HG02870 (cell line): ENCODE measurements around the gene NAV3.

Source experiments
- ATAC-seq: cut with Tn5 transposase; IDR thresholded peaks from one replicate; pipeline ENCODE4 v1.9.1; 2021; ENCODE audit warnings: mild to moderate bottlenecking, moderate library complexity; ENCODE audit not compliant: unreplicated experiment

Gene NAV3

GRCh38 chr12:78037707-78038106, 207.0 kb downstream of the NAV3 start:
- no peak for ATAC-seq

DNA sequence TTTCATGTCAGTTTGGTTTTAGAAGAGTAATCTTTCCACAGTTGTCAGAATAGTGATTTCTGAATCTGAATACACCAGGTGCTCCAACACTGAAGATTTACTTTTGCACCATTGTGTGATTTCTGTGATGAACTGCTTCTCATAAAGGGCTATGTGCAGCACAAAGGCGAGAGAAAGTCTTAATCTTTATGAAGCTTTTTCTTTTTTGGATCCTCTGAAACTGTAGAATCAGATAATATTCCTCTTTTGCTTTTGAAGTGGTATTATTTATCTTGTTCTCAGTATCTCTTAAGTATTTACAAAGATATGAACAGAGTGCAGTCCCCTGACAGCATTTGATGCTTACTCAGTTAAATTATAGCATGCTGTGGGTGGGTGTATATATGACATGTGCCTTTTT, 207.8 kb downstream of the NAV3 start:
- no peak for ATAC-seq

DNA sequence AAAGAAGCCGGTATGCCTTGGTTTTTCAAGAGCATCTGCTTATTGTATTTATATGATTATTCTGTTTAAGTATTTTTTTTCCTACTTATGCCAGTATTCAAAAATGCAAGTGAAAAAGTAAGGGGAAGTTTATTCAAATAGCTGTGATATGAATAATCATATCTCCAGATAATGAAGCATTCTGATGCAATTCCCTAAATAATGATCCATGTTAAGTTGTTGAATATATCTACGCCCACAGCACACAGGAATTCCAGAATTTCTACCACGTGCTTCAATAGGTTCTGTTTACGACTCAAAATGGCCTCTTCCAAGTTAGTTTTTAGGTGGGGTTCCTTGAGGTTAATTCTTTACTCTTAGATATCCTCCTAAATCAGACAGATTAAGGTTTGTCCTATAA, 208.3 kb downstream of the NAV3 start:
- no peak for ATAC-seq

- no peak for ATAC-seq
Observed at GRCh38 chr12:78040111-78040510, 209.4 kb downstream of the NAV3 start.

DNA sequence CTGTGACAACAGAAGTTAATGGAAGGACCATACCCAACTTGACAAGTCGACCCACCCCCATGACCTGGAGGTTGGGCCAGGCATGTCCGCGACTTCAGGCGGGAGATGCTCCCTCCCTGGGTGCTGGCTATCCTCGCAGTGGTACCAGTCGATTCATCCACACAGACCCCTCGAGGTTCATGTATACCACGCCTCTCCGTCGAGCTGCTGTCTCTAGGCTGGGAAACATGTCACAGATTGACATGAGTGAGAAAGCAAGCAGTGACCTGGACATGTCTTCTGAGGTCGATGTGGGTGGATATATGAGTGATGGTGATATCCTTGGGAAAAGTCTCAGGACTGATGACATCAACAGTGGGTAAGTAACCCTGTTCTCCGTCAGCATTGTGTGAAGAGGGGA, 220.1 kb downstream of the NAV3 start:
- ATAC-seq, result no peak

GRCh38 chr12:78055545-78055944, 224.9 kb downstream of the NAV3 start:
- ATAC-seq, result no peak

DNA sequence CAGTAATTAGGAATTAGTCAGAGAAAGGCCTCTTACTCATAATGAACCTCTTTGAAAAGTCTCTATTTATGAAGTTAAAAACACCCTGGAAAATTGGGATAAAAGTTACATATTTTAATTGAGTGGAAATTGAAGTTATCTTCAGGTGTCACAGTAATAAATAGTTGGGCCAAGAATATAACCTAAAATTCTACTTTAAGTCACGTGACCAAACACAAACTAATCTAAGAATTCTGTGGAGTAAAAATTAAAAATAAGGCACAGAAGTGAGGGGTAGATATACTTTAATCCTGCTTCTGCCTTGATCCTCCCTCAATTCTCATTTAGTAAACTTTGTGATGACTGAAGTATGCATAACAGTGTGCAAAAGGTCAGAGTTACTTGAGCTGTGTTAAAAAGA, 226.4 kb downstream of the NAV3 start:
- ATAC-seq, result no peak

DNA sequence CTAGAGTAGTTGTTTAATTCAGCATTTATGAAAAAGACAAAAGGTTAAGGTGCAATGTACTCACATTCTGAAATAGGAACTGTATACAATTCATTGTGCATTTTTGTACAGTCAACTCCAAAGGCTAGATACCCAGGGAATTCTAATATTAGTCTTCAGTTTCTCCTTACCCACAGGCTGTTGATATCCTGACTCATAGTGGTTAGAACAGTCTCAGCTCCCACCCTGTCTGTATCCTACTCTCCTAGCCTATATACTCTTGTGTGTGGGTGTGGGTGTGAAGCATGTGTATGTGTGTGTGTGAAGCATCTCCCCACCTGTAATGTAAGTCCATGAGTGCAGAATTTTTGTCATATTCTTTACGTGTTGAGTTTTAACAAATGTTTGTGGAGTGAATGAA, 229.5 kb downstream of the NAV3 start:
- no peak for ATAC-seq

- no peak for ATAC-seq
Observed at GRCh38 chr12:78062786-78063185, 232.1 kb downstream of the NAV3 start.

- ATAC-seq, result no peak
Observed at GRCh38 chr12:78081590-78082314, 251.1 kb downstream of the NAV3 start.

- ATAC-seq, result no peak
Observed at GRCh38 chr12:78085542-78086182, 255.0 kb downstream of the NAV3 start.

DNA sequence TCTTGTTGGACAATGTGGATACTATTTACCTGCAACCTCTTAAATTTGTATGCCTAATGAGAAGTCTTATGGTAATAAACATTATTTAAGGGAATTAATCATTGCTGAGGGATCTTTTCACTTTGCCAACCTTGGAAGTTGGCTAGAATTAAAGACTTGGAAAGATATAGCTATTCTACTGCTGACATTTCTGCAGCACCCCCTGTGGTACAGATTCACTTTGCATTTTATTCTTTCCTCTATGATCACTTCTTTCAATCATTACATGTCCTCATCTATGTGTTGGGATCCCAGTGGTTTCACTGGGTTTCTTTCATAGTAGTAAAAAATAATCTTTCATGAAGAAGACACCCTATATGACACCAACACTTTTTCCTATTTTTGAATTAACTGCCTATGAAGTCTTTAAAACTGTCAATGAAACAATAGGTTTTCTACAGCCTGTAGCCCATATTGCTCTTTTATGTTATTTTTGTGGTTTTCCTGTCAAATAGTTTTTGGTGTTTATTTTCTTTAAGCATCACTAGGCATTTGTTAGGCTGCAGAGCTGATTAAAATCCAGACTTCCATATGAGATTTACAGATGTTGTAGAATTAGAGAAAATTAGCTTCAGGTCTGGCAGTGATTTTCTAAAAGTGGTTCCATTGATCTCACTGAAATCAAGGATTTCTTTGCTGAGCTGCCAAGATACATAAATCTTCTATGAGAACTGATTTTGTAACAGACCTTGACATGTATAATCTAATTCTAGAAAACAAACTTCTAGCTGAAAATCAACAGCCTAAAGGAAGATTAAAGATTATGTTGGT, 256.1 kb downstream of the NAV3 start:
- ATAC-seq, result no peak

GRCh38 chr12:78087363-78087675, 256.6 kb downstream of the NAV3 start:
- ATAC-seq, result no peak

- ATAC-seq, result no peak
Observed at GRCh38 chr12:78088391-78088832, 257.7 kb downstream of the NAV3 start.

DNA sequence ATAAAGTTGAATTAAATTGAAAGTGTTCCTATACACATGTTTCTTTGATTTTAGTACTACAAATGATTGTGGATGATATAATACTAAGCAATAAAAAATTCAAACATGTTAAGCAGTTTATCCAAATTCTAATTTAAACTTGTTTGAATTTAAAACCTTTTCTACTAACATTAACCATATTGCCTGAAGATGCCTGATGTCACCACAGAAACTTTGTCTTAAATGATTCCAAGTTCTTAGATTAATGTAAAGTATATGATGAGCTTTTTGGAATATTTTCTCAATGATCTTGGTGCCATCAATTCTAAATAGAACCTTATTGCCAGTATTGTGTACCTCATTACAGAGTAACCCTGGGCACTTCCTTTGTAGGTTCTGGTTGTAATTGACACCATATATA, 259.6 kb downstream of the NAV3 start:
- ATAC-seq, result no peak

DNA sequence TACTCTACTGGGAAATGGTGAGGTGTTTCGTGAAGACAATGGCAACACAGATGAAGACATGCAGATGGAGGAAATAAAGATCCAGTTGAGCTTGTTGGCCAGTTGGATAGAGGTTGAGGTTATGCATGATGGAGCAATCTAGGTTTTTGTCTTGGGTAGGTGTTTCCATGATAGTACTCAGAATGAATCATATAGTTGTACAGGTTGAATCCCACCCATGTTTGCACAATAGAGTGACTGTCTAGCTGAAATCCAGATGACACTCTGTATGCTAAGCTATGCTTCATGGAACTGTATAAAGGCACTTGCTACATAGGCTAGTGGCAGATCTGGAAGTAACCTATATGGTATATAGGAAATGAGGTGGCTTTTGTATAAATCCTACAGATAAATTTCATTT, 264.9 kb downstream of the NAV3 start:
- ATAC-seq, result no peak

DNA sequence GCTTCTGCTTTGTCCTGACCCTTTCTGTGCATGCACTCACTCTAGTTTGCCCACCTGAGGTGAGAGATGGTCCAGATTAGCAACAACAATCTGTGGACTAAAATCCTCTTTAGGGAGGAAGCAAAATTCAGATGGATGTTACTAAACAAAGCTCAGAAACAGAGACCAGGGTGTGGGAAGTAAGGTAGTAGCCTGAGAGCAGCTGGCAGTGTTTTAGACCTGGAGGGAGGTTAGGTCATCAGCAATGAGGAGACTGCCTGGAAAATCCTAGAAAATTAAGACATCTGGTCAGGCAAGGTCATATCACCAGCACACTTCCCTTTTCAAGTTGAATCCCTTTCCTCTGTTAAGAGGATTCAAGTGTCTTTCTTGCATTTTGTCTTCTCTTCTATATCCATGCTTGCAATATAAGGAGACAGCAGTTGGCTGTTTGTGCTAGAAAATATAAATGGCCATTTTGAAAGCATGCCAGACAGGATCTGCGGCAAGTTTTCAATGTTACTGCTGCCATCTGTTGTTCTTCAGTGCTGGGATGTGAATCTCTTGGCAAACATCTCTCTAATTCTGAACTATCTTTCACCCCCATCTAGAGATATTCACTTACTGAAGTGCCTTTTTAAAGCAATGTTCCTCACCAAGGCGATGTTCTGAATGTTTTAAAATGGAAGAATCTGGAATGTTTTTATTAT, 266.4 kb downstream of the NAV3 start:
- ATAC-seq, result no peak

- no peak for ATAC-seq
Observed at GRCh38 chr12:78099806-78100205, 269.1 kb downstream of the NAV3 start.

GRCh38 chr12:78101113-78101876, 270.6 kb downstream of the NAV3 start:
- ATAC-seq, result no peak

DNA sequence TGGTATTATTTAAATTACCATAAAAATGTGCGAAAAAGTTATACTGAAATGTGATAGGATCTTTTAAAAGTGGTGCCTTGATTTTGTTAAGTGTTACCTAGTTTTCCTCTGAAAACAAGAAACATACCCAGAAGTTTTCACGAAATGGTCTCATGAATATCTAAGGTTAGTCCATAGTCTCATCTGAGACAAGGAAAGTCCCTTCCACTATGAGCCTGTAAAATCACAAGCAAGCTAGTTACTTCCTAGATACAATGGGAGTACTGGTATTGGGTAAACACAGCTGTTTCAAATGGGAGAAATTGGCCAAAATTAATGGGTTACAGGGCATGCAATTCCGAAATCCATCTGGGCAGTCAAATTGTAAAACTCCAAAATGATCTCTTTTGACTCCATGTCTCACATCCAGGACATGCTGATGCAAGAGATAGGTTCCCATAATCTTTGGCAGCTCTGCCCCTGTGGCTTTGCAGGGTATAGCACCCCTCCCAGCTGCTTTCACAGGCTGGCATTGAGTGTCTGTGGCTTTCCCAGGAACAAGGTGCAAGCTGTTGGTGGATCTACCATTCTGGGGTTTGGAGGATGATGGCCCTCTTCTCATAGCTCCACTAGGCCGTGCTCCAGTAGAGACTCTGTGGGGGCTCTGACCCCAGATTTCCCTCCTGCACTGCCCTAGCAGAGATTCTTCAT, 271.4 kb downstream of the NAV3 start:
- no peak for ATAC-seq
